IMR-90 (cell line): Measurements from ENCODE around the gene ASH1L. TPM values are rescaled to one million over a fixed set of nuclear protein-coding genes. Genes with fewer than 3 reads are reported as not detected.
"Not testable (repeated sequence)": the region's sequence is repeated elsewhere in the genome, so short reads cannot be mapped to it uniquely, and the experiment has no call there.

Experiments used
- ATAC-seq: fragments of 200-7000 bp; cut with Tn5 transposase; 2 replicates; pipeline ENCODE4 v1.9.1; 2020; ENCODE audit warnings: low read depth, mild to moderate bottlenecking, moderate library complexity
- BruUV-seq: library from RNA; stranded (reverse); fragments of 400-500 nt; replicated peaks from 2 replicates; lab custom pipeline; 2021; lab: Mats Ljungman, UMichigan
- CTCF ChIA-PET: fragments of 300-600 bp; formaldehyde crosslinking; extraction: SDS; loops from one replicate; lab custom pipeline; 2021; ENCODE audit warnings: antibody characterized with exemption; lab: Yijun Ruan, JAX
- POLR2A ChIA-PET: fragments of 300-600 bp; sonication (Branson Sonifier 250); formaldehyde crosslinking; loops from one replicate; lab custom pipeline; 2022; ENCODE audit warnings: antibody characterized with exemption; ENCODE audit not compliant: unreplicated experiment; lab: Charles Lee
- DNase-seq: peaks from one replicate; pipeline ENCODE4 v3.0.0; 2013
- H2AFZ ChIP-seq: replicated peaks from 2 replicates; pipeline ENCODE3; 2013; ENCODE audit warnings: low read length, mild to moderate bottlenecking; ENCODE audit not compliant: poor library complexity
- H2AK5ac ChIP-seq: 2 replicates; pipeline ENCODE4 v1.6.1; 2013; ENCODE audit warnings: low read depth, low read length, inconsistent platforms
- H2AK9ac ChIP-seq: replicated peaks from 2 replicates; pipeline ENCODE3; 2013; ENCODE audit warnings: mild to moderate bottlenecking, low read depth, low read length, moderate library complexity; ENCODE audit not compliant: poor library complexity
- H2BK120ac ChIP-seq: 2 replicates; pipeline ENCODE4 v1.6.1; 2013; ENCODE audit warnings: low read depth, low read length, inconsistent platforms
- H2BK15ac ChIP-seq: 3 replicates; pipeline ENCODE4 v1.6.1; 2013; ENCODE audit warnings: low read depth, low read length, inconsistent platforms
- H2BK20ac ChIP-seq: 2 replicates; pipeline ENCODE4 v1.6.1; 2013; ENCODE audit warnings: low read depth, mild to moderate bottlenecking, inconsistent platforms, low read length, moderate library complexity
- H2BK5ac ChIP-seq: 2 replicates; pipeline ENCODE4 v1.6.1; 2013; ENCODE audit warnings: mild to moderate bottlenecking, low read depth, low read length, inconsistent platforms; ENCODE audit not compliant: poor library complexity, severe bottlenecking
- H3K14ac ChIP-seq: replicated peaks from 2 replicates; pipeline ENCODE4 v1.6.1; 2013; ENCODE audit warnings: low read depth, low read length, inconsistent platforms
- H3K18ac ChIP-seq: 2 replicates; pipeline ENCODE4 v1.6.1; 2013; ENCODE audit warnings: low read depth, low read length, control low read depth
- H3K23ac ChIP-seq: 2 replicates; pipeline ENCODE4 v1.6.1; 2013; ENCODE audit warnings: low read depth, low read length, inconsistent platforms
- H3K27ac ChIP-seq: 2 replicates; pipeline ENCODE4 v1.5.1; 2013; ENCODE audit warnings: mild to moderate bottlenecking, control low read depth, low read length; ENCODE audit not compliant: insufficient read depth
- H3K27me3 ChIP-seq: 2 replicates; pipeline ENCODE4 v1.6.1; 2013; ENCODE audit warnings: low read length; ENCODE audit not compliant: control insufficient read depth, insufficient read depth
- H3K36me3 ChIP-seq: 2 replicates; pipeline ENCODE4 v1.6.1; 2013; ENCODE audit warnings: low read length, mixed read lengths; ENCODE audit not compliant: control insufficient read depth, insufficient read depth
- H3K4ac ChIP-seq: 2 replicates; pipeline ENCODE4 v1.6.1; 2013; ENCODE audit warnings: low read depth, low read length, inconsistent platforms
- H3K4me1 ChIP-seq: 2 replicates; pipeline ENCODE4 v1.6.1; 2013; ENCODE audit warnings: low read length, mixed read lengths; ENCODE audit not compliant: control insufficient read depth, insufficient read depth
- H3K4me2 ChIP-seq: 2 replicates; pipeline ENCODE4 v1.6.1; 2013; ENCODE audit warnings: low read depth, mild to moderate bottlenecking, control low read depth, low read length, moderate library complexity
- H3K4me3 ChIP-seq: 2 replicates; pipeline ENCODE4 v1.5.1; 2013; ENCODE audit warnings: low read depth, mild to moderate bottlenecking, control low read depth, low read length, moderate library complexity; ENCODE audit not compliant: insufficient read depth
- H3K56ac ChIP-seq: 2 replicates; pipeline ENCODE4 v1.6.1; 2013; ENCODE audit warnings: low read length, inconsistent platforms; ENCODE audit not compliant: insufficient read depth; ENCODE audit errors: extremely low read depth
- H3K79me1 ChIP-seq, 2 experiments: 2 replicates each; pipeline ENCODE4 v1.6.1; 2013; ENCODE audit warnings: low read length in 2 of 2, inconsistent platforms in 1 of 2, low read depth in 1 of 2
- H3K9ac ChIP-seq: 2 replicates; pipeline ENCODE4 v1.6.1; 2013; ENCODE audit warnings: low read depth, low read length, control low read depth
- H3K9me1 ChIP-seq: 2 replicates; pipeline ENCODE4 v1.6.1; 2013; ENCODE audit warnings: low read length, inconsistent platforms; ENCODE audit not compliant: insufficient read depth
- H3K9me3 ChIP-seq: 2 replicates; pipeline ENCODE4 v1.6.1; 2013; ENCODE audit warnings: low read length; ENCODE audit not compliant: control insufficient read depth, insufficient read depth
- H4K20me1 ChIP-seq: 2 replicates; pipeline ENCODE4 v1.6.1; 2013; ENCODE audit warnings: low read length, inconsistent platforms; ENCODE audit not compliant: insufficient read depth
- H4K5ac ChIP-seq: 2 replicates; pipeline ENCODE4 v1.6.1; 2013; ENCODE audit warnings: mild to moderate bottlenecking, low read depth, low read length, control low read depth
- H4K8ac ChIP-seq, 2 experiments: 2 replicates each; pipeline ENCODE4 v1.6.1; 2013; ENCODE audit warnings: low read depth in 2 of 2, low read length in 2 of 2, control low read depth in 1 of 2, inconsistent platforms in 1 of 2
- H4K91ac ChIP-seq: 2 replicates; pipeline ENCODE4 v1.6.1; 2013; ENCODE audit warnings: low read depth, low read length, inconsistent platforms; ENCODE audit not compliant: insufficient read depth
- WGBS, 2 experiments: methylation state at CpG; one replicate each; pipeline versions ENCODE4 v1.1.5 to v1.1.7; 2013; ENCODE audit warnings: missing lambda C conversion rate in 2 of 2; ENCODE audit not compliant: insufficient read length in 1 of 2; ENCODE audit errors: extremely low coverage in 2 of 2; 5-methylcytosine and 5-hydroxymethylcytosine counted together
- dilution Hi-C: fragments of 300-500 bp; cut with HindIII; formaldehyde crosslinking; loops from one replicate; pipeline ENCODE4 v1.14.3; 2018; ENCODE audit warnings: low sequenced_read_pairs; ENCODE audit not compliant: unreplicated experiment
- in situ Hi-C: fragments of 300-500 bp; cut with MboI; formaldehyde crosslinking; loops from 3 replicates; pipeline ENCODE4 v1.14.3; 2019; ENCODE audit warnings: low sequenced_read_pairs, inconsistent platforms, mixed read lengths
- intact Hi-C: fragments of 100-400 bp; cut with micrococcal nuclease; formaldehyde crosslinking; loops from 2 replicates; pipeline ENCODE4 v1.10.0; 2022
- polyA plus RNA-seq, 3 experiments: library from polyadenylated mRNA; depleted of rRNA; stranded (reverse); fragments of >200 nt; gene quantifications; 2 replicates each; pipeline ENCODE4 v1.2.3, GENCODE V29; 2012; ENCODE audit warnings: low replicate concordance in 1 of 3
- total RNA-seq: library from RNA; depleted of rRNA; stranded (reverse); fragments of >200 nt; gene quantifications from 2 replicates; pipeline ENCODE4 v1.2.3, GENCODE V29; 2012

The ASH1L gene
- total and polyA plus RNA-seq, 2 of the 4 experiments (the other 2 are of a cell fraction) = 13.7 to 18.5 TPM

DNA sequence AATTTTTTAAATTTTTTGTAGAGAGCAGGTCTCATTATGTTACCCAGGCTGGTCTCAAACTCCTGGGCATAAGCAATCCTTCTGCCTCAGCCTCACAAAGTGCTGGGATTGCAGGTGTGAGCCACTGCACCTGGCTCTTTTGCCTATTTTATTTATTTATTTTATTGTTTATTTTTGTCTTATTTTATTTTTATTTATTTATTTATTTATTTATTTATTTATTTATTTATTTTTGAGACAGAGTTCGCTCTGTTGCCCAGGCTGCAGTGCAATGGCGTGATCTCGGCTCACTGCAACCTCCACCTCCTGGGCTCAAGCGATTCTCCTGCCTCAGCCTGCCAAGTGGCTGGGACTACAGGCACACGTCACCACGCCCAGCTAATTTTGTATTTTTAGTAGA lies 13.0 kb upstream of the ASH1L start:
- H3K27me3 ChIP-seq, dilution Hi-C loops, H4K5ac ChIP-seq, H4K91ac ChIP-seq, H3K27ac ChIP-seq, H4K20me1 ChIP-seq, H3K56ac ChIP-seq, H3K14ac ChIP-seq, DNase-seq, H3K9me1 ChIP-seq, H2BK120ac ChIP-seq, H2AK5ac ChIP-seq, H3K4ac ChIP-seq, H2BK15ac ChIP-seq, H2AFZ ChIP-seq, CTCF ChIA-PET, H2BK5ac ChIP-seq, ATAC-seq, H3K9me3 ChIP-seq, intact Hi-C loops, H3K4me1 ChIP-seq, H2BK20ac ChIP-seq, POLR2A ChIA-PET, in situ Hi-C loops, H3K18ac ChIP-seq, BruUV-seq, H3K23ac ChIP-seq, H4K8ac ChIP-seq, H2AK9ac ChIP-seq, H3K36me3 ChIP-seq, H3K4me2 ChIP-seq, H3K9ac ChIP-seq, H3K4me3 ChIP-seq: not testable (repeated sequence)
- no CpG with 5 or more reads among the region's 6 CpGs for WGBS, 2 experiments
- peaks cover 13 to 21% of the 10 kb centered on the region in 2 experiments; a peak in 3 of 4 replicates for H3K79me1 ChIP-seq
